Neural cell (in vitro differentiated cells): ENCODE results near the gene ZBTB17. TPM values are rescaled to one million over a fixed set of nuclear protein-coding genes. Genes with fewer than 3 reads are reported as not detected.

ENCODE experiments used
- H2AFZ ChIP-seq: fragments of 200-600, 300-800 bp; sonication (generic), shearing (Covaris generic); 2 replicates; pipeline ENCODE4 v1.6.0; 2014; ENCODE audit warnings: low read depth, mild to moderate bottlenecking, antibody characterized with exemption, low read length, moderate library complexity
- H3F3A ChIP-seq: fragments of 200-600 bp; shearing (Covaris generic); 2 replicates; pipeline ENCODE4 v1.6.1; 2016; ENCODE audit warnings: mild to moderate bottlenecking, moderate library complexity, mixed read lengths, antibody characterized with exemption, low read length; ENCODE audit not compliant: insufficient read depth, poor library complexity, severe bottlenecking
- H3K27ac ChIP-seq: fragments of 200-600, 300-800 bp; sonication (generic), shearing (Covaris generic); 2 replicates; pipeline ENCODE4 v1.5.1; 2014; ENCODE audit warnings: mild to moderate bottlenecking, low read length, moderate library complexity
- H3K27me3 ChIP-seq: fragments of 300-800, 200-600 bp; sonication (generic), shearing (Covaris generic); 2 replicates; pipeline ENCODE4 v1.6.0; 2014; ENCODE audit warnings: mild to moderate bottlenecking, low read depth, low read length, moderate library complexity; ENCODE audit not compliant: insufficient read depth
- H3K36me3 ChIP-seq: fragments of 300-800, 200-600 bp; sonication (generic), shearing (Covaris generic); 2 replicates; pipeline ENCODE4 v1.5.1; 2014; ENCODE audit warnings: mild to moderate bottlenecking, antibody characterized with exemption, low read length, moderate library complexity; ENCODE audit not compliant: insufficient read depth
- H3K4me2 ChIP-seq: fragments of 300-800, 200-600 bp; sonication (generic), shearing (Covaris generic); 2 replicates; pipeline ENCODE4 v1.6.0; 2014; ENCODE audit warnings: mild to moderate bottlenecking, low read length
- H3K4me3 ChIP-seq: fragments of 300-800, 200-600 bp; sonication (generic), shearing (Covaris generic); 2 replicates; pipeline ENCODE4 v1.5.1; 2014; ENCODE audit warnings: mild to moderate bottlenecking, low read length, moderate library complexity
- H3K79me2 ChIP-seq: fragments of 200-600 bp; shearing (Covaris generic); replicated peaks from 2 replicates; pipeline ENCODE4 v1.6.0; 2014; ENCODE audit warnings: mild to moderate bottlenecking, low read length, moderate library complexity; ENCODE audit not compliant: insufficient read depth
- H3K9ac ChIP-seq: fragments of 300-800, 200-600 bp; sonication (generic), shearing (Covaris generic); 2 replicates; pipeline ENCODE4 v1.6.1; 2016; ENCODE audit warnings: mild to moderate bottlenecking, low read length, mixed read lengths
- H3K9me2 ChIP-seq: fragments of 200-600 bp; shearing (Covaris generic); 2 replicates; pipeline ENCODE4 v1.6.1; 2016; ENCODE audit warnings: mild to moderate bottlenecking, low read length, mixed read lengths; ENCODE audit not compliant: insufficient read depth
- H3K9me3 ChIP-seq: fragments of 200-600, 300-800 bp; sonication (generic), shearing (Covaris generic); 2 replicates; pipeline ENCODE4 v1.6.1; 2016; ENCODE audit warnings: mild to moderate bottlenecking, mixed run types, low read length, moderate library complexity, mixed read lengths
- H4K20me1 ChIP-seq: fragments of 200-600 bp; shearing (Covaris generic); 2 replicates; pipeline ENCODE4 v1.6.1; 2016; ENCODE audit warnings: mild to moderate bottlenecking, mixed run types; ENCODE audit not compliant: insufficient read depth
- CTCF ChIP-seq: fragments of 450-650 bp; IDR thresholded peaks from 2 replicates; pipeline ENCODE4 v1.5.1; 2014; ENCODE audit warnings: antibody characterized with exemption, mild to moderate bottlenecking, moderate library complexity; ENCODE audit not compliant: poor library complexity, severe bottlenecking
- EP300 ChIP-seq: fragments of 450-650 bp; conservative IDR thresholded peaks from 2 replicates; pipeline ENCODE4 v1.6.1; 2014; ENCODE audit warnings: antibody characterized with exemption, mild to moderate bottlenecking, moderate library complexity; ENCODE audit not compliant: poor library complexity, severe bottlenecking
- EZH2 ChIP-seq: fragments of 200-600, 300-800 bp; shearing (Covaris generic), sonication (generic); IDR thresholded peaks from 2 replicates; pipeline ENCODE4 v1.6.1; 2014; ENCODE audit warnings: antibody characterized with exemption, low read length, borderline replicate concordance, mild to moderate bottlenecking; ENCODE audit not compliant: insufficient read depth, poor library complexity, severe bottlenecking
- MXI1 ChIP-seq: fragments of 450-650 bp; conservative IDR thresholded peaks from 2 replicates; pipeline ENCODE4 v1.6.1; 2014; ENCODE audit warnings: antibody characterized with exemption, mild to moderate bottlenecking; ENCODE audit not compliant: poor library complexity, severe bottlenecking
- POLR2AphosphoS5 ChIP-seq: IDR thresholded peaks from 2 replicates; pipeline ENCODE4 v1.6.1; 2012
- RAD21 ChIP-seq: fragments of 450-650 bp; conservative IDR thresholded peaks from 2 replicates; pipeline ENCODE4 v1.6.1; 2014; ENCODE audit warnings: antibody characterized with exemption, mild to moderate bottlenecking, moderate library complexity
- REST ChIP-seq: IDR thresholded peaks from 2 replicates; pipeline ENCODE4 v1.6.1; 2012; ENCODE audit warnings: borderline replicate concordance
- SMC3 ChIP-seq: fragments of 450-650 bp; conservative IDR thresholded peaks from 2 replicates; pipeline ENCODE4 v1.6.1; 2014; ENCODE audit warnings: antibody characterized with exemption, mild to moderate bottlenecking, moderate library complexity; ENCODE audit not compliant: poor library complexity
- TAF1 ChIP-seq: IDR thresholded peaks from 2 replicates; pipeline ENCODE4 v1.6.1; 2012; ENCODE audit warnings: low read depth
- polyA plus RNA-seq: library from polyadenylated mRNA; depleted of rRNA; stranded (reverse); fragments of >200 nt; gene quantifications from 2 replicates; pipeline ENCODE4 v1.2.3, GENCODE V29; 2014

The ZBTB17 gene
- polyA plus RNA-seq, 1 donor from 2014 or later: 114 TPM

- H3K9ac ChIP-seq: no peak overlapping the region
- H3K9me2 ChIP-seq: no peaks in the 10 kb centered on the region
- no peak for TF ChIP-seq EZH2
- no peak for TF ChIP-seq POLR2AphosphoS5
- TF ChIP-seq CTCF: no peak
- no peak for TF ChIP-seq RAD21
- TF ChIP-seq TAF1: no peak
- no peak for TF ChIP-seq MXI1
- no peak for TF ChIP-seq EP300
- TF ChIP-seq SMC3: no peak
- TF ChIP-seq REST: no peak
- no peaks in the 10 kb centered on the region for H3K27me3 ChIP-seq
- no peak overlapping the region for H2AFZ ChIP-seq
- H3K36me3 ChIP-seq: peaks cover 15% of the 10 kb centered on the region
- no peaks in the 10 kb centered on the region for H3F3A ChIP-seq
- H3K4me3 ChIP-seq: no peak overlapping the region
- H3K9me3 ChIP-seq: no peaks in the 10 kb centered on the region
- H4K20me1 ChIP-seq: no peaks in the 10 kb centered on the region
- no peak overlapping the region for H3K27ac ChIP-seq
- H3K4me2 ChIP-seq: no peak overlapping the region
- peaks cover 4% of the 10 kb centered on the region for H3K79me2 ChIP-seq
Observed at GRCh38 chr1:15931884-15932283, 44.0 kb downstream of the ZBTB17 start.

- no peak overlapping the region for H3K27ac ChIP-seq
- H3F3A ChIP-seq: no peaks in the 10 kb centered on the region
- TF ChIP-seq TAF1: no peak
- TF ChIP-seq REST: no peak
- no peak for TF ChIP-seq EP300
- no peak for TF ChIP-seq EZH2
- no peak for TF ChIP-seq SMC3
- TF ChIP-seq RAD21: no peak
- TF ChIP-seq MXI1: no peak
- TF ChIP-seq POLR2AphosphoS5: no peak
- TF ChIP-seq CTCF: no peak
- H3K4me2 ChIP-seq: no peak overlapping the region
- peaks cover 4% of the 10 kb centered on the region for H3K79me2 ChIP-seq
- H2AFZ ChIP-seq: no peak overlapping the region
- peaks cover 15% of the 10 kb centered on the region for H3K36me3 ChIP-seq
- H3K4me3 ChIP-seq: no peak overlapping the region
- H3K9ac ChIP-seq: no peak overlapping the region
- no peaks in the 10 kb centered on the region for H4K20me1 ChIP-seq
- H3K9me2 ChIP-seq: no peaks in the 10 kb centered on the region
- no peaks in the 10 kb centered on the region for H3K27me3 ChIP-seq
- no peaks in the 10 kb centered on the region for H3K9me3 ChIP-seq
Observed at GRCh38 chr1:15931401-15931800, 44.5 kb downstream of the ZBTB17 start.
